HG02852 (cell line): ENCODE measurements around the gene S100A12.

Source experiments
- ATAC-seq: cut with Tn5 transposase; IDR thresholded peaks from one replicate; pipeline ENCODE4 v1.9.1; 2021; ENCODE audit warnings: mild to moderate bottlenecking, moderate library complexity; ENCODE audit not compliant: unreplicated experiment

The S100A12 gene

DNA sequence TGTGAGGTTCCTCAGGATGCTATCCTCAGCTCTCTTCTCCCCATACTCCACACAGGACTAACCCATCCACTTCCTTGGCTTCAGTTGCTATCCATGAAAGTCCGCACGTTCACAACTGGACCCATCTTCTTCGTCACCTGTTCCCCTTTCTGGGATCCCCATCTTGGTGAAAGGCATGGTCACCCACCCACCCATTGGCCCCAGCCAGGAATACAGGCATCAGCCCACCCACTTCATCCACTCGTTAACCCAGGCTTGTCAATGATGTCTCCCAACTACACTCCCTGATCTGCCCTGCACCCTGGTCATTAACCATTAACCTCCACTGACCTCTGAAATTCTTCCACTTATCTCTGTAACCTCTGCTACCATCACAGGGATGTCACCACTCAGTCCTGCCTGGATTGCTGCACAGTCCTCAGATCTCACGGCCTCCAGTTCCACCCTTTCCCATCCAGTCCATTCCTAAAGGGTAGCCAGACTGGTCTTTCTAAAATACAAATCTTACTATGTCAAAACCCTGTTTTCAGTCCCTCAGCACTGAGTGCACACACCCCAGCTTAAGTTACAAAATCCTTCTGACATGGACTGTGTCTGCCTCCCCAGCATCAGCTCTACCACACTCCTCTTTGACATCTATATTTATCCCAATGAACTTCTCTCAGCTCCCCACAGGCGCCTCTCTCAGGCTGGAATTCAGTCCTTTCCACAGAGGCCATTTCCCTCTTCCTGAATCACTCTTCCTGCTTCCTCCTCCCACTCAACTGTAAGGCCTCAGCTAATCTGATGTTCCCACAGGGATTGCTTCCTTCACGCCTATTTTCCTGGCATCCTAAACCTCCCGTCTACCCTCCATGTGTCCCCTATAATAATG is 37.2 kb downstream of the S100A12 start:
- no peak for ATAC-seq

- no peak for ATAC-seq
Observed at GRCh38 chr1:153336650-153337049, 38.8 kb downstream of the S100A12 start.

DNA sequence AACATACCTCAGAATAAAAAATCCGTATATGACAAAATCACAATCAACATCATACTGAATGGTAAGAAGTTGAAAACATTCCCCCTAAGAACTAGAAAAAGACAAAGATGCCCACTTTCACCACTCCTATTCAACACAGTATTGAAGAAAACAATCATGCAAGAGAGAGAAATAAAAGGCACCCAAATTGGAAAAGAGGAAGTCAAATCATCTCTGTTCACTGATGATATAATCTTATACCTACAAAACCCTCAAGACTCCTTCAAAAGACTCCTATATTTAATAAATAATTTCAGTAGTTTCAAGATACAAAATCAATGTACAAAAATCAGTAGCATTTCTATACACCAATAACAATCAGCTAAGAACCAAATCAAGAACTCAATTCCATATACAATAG is 41.5 kb downstream of the S100A12 start:
- ATAC-seq: no peak

- ATAC-seq: no peak
Observed at GRCh38 chr1:153324912-153325311, 50.5 kb downstream of the S100A12 start.
